GM21515 (cell line): ENCODE data around the gene TPMT.
A peak's percentile ranks its signal among the peaks of the same experiment; 100 is the strongest.
"Not testable (repeated sequence)": the region's sequence is repeated elsewhere in the genome, so short reads cannot be mapped to it uniquely, and the experiment has no call there.

Source experiments
- ATAC-seq: cut with Tn5 transposase; IDR thresholded peaks from one replicate; pipeline ENCODE4 v1.9.1; 2021; ENCODE audit not compliant: unreplicated experiment

Gene TPMT

DNA sequence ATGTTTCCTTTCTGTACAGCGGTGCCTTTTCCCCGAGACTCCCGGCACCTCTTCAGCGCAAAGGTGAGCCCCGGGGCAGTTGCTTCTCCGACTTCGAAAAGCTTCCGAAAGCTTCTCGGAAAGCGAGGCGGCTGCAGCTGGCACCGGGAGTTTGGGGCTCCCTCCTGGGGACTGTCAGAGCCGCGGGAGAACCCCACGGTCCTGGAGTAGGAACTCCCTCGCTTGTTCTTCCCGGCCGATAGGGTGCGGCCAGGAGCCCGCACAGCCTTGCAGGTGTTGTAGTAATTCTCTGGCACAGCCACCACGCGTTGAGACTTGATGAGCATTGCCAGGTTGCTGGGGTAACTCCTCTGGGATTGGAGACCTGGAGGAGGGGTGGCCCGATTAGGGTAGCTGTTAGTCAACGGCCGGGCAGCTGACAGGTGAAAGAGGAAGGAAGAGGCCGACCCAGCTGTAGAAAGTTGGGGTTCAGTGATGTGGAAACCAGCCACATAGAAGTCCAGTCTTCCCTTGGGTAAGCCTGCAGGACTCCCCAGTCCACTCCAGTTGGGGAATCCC, 1.1 kb upstream of the TPMT start:
- ATAC-seq: peak; percentile 41

DNA sequence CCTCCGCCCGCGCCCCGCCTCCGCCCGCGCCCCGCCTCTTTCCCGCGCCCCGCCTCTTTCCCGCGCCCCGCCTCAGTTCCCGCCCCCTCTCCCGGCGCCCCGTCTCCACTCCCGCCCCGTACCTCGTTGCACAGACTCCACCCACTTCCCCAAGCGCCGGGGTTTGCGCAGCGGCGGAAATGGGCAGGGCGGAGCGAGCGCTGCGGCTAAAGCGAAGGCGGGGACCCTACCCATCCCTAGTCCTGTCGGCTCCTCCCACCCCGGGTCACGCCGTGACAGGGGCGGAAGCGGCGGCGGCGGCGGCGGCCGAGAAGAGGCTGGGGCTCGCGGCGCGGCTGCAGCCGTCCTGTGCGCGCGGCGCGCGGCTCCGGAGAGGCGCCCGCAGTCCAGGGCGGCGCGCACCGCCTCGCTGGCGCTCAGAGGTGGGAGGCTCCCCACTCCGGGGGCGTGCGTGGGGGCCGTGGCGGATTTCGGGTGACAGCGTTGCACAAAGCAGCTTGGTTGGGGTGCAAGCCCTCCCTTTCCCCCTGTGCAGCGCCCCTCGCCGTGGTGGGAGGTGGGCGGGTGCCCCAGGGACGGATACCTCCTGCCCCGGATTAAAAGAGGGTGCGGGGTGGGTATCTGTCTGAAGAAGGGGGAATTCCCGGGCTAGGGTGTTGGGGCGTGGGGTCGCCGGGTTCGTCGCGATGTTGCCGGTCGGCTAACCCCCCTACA, 430 bp upstream of the TPMT start, which contains the start of gene KDM1B:
TSS of gene KDM1B (plus strand) at position 273 of the 714 bp plus-strand sequence. CDS start 4,474 bp downstream, outside the sequence.
- peak; percentile 88 for ATAC-seq

GRCh38 chr6:18153311-18153703, 1.6 kb downstream of the TPMT start:
- ATAC-seq: no peak

GRCh38 chr6:18151801-18152200, 3.1 kb downstream of the TPMT start:
- no peak for ATAC-seq

DNA sequence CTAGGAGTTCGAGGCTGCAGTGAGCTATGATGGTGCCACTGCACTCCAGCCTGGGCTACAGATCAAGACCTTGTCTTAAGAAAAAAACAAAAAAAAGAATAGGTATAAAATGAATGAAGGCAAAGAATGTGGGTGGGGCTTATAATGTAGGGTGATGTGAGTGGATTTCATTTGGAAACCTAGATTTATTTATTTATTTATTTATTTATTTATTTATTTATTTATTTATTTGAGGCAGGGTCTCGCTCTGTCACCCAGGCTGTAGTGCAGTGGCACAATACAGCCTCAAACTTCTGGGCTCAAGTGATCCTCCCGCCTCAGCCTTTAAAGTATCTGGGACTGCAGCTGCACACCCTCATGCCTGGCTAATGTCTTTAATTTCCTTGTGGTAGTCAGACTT, 3.5 kb downstream of the TPMT start:
- ATAC-seq: not testable (repeated sequence)

DNA sequence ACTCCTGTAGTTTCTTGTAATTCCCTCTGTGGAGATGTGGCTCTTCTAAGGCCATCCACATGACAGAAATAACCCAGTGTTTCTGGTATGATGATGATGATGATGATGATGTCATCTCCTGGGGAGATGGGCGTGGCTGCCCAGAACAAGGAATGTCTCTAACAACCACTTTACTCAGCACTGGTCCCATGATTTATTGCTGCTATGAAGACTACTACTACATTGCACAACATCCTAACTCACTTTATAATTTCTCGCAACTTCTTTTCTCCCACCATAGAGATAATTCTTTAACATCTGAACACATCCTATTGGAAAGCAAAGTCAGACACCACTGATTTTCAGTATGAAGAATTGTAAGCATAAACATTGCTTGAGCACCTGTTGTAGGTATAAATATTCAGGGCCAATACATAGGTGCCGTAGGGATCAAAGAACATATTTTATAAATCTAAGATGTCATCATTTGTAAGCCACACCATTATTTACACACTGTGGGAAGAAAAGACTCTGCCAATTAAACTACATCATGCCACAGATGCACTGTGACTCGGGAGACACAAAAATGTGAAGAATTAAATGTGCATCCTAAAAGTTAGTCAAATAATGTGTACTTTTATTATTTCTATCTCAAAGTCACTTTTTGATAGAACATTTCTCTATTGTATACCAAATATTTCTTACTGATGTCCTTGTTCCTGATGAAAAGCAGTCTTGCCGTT, 6.4 kb downstream of the TPMT start:
- ATAC-seq: no peak

DNA sequence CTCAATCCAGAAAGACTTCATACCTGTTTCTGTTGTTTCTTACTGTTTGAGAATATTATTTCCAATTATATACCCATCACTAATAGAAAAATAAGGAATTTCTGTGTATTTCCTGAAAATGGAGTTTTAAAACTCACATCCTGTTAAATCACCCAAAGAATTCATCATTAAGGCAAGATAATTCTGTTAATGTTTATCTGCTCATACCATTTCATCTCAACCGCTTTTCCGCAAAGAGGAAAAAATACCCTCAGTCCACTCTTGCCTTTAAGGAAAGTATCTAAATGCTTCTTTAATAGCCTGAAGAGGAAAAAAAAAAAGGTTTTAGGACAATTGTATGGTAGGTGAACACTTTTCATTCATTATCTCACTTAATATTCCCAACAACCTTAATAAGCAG, 7.3 kb downstream of the TPMT start:
- no peak for ATAC-seq

DNA sequence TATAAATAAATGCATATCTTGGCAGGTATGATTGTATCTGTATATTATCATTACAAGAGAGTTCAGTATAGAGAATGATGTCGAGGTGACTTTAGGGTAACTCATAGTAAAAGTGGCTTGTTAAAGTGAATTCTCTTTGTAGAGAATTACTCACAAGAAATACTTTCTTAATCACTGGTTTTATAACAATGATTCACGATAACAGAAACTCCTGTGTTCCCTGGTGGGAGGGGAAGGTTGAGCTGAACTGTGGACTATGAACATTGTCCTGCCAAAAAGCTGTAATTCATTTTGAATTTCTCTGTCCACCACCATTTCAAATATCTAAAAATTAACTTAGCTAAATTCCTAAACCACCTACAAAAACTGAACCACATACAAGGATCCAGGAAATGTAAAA, 7.7 kb downstream of the TPMT start:
- no peak for ATAC-seq

DNA sequence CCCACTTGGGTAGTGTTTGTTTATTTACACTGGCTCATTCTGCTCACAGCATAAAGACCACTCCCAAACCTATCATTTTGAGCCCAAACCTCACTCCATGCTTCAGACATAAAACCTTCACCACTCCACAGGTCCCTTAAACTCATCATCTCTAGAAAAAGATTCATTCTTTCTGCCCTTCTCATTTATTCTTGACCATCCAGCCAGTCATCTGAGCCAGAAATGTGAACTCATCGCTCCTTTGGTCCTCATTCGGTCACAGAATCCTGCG, 12.4 kb downstream of the TPMT start:
- no peak for ATAC-seq

GRCh38 chr6:18141805-18142590, 12.9 kb downstream of the TPMT start:
- ATAC-seq: no peak

- no peak for ATAC-seq
Measured at GRCh38 chr6:18139935-18140621, 14.8 kb downstream of the TPMT start.

- ATAC-seq: no peak
Measured at GRCh38 chr6:18138906-18139305, 16.0 kb downstream of the TPMT start.

DNA sequence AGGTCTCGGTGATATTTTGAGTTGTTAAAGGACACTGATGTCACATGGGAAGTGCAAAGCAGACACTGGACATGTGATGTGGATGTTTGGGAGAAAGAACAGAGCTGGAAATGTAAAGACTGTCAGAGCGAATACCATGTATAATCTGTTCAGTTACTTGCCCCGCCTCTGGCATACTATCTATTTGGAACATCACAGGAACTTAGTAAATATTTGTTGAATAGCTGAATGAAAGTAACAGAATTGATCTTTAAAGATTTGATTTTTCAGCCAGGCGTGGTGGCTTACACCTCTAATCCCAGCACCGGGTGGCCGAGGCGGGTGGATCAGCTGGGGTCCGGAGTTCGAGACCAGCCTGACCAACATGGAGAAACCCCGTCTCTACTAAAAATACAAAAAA, 18.6 kb downstream of the TPMT start:
- no peak for ATAC-seq

DNA sequence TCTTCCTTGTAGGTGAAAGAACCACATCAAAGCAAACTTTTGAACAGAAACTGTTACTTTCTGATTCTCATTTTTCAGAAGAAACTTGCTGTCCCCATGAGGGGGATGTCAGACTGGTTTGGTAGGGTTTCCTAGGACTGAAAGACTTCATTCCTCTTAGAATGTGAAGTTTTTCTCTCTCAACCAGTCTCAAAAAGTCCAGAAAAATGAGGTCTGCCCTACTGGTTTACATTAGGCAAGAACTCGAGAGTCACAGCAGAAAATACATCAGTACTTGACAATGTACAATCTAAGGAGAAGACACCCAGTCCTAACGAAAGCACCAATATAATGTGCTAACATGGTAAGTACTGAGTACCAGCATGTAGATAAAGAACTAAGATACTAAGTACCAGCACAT, 19.7 kb downstream of the TPMT start:
- no peak for ATAC-seq

DNA sequence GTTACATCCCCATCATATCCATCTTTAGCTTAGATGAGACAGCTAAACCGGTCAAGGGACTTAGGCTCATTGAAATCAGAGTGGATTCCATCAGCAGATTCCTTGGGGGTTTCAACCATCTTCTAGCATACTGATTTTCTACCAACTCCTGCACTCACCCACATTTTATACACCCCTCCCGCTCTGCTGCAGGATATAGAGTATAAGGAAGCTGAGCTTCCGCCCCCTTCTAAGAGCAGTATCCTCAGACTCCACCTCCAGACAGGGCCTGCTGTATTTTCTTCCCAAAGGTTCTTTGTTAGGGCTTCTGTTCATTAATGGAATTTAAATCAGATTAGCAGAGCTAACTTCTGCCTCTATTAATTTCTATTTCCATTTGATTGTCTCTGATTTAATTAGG, 22.5 kb downstream of the TPMT start:
- ATAC-seq: no peak

DNA sequence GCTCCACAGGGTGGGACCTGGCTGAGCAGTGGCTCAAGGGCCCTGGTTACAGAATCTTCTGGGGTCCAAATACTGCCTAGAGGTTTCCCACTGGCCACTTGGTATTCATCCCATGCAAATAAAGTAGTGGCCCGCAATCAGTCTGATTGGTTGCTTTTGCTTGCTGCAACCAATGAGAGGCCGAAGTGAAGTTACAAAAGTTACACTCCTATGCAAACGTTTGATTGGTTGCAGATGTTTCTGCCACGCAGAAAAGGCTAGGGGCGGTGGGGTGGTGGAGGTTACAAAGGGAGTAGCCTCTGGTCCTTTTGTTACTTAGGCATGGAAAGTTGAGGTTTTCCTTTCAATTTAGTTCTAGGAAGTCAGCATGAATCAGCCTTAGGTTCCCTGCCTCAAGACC, 28.8 kb downstream of the TPMT start:
- ATAC-seq: no peak

- ATAC-seq: peak; percentile 99
Measured at GRCh38 chr6:18122128-18123093, 32.5 kb downstream of the TPMT start, which contains the start of gene NHLRC1. NHLRC1 (minus strand) TSS chr6:18122677; CDS start chr6:18122606, 71 bp downstream.

DNA sequence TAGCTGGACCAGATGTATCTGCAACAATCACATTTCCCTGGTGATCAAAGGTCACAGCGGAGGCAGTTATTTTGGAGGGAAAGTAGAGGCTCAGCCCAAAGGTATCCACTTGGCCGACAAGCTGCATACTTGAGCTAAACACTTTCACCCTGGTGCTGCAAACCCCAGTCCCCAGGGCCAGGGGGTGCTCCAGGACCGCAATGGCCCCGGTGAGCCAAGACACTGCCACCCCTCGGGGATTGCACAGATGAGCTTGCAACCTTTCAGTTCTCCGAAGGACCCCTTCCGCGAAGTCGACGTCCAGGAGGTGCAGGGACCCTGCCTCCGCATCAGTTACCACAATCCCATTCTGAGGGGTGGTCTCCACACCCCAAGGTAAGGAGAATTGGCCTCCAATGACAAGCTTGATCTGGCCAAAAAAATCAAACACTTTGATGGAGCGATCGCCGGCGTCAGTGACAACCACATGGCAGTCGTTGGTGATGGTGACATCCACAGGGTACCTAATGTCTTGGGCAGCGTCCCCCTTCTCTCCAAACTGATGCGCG, 33.2 kb downstream of the TPMT start:
- ATAC-seq: no peak

GRCh38 chr6:18119236-18119635, 35.6 kb downstream of the TPMT start:
- ATAC-seq: no peak

- no peak for ATAC-seq
Measured at GRCh38 chr6:18118330-18118729, 36.5 kb downstream of the TPMT start.
